Neural progenitor cell (in vitro differentiated cells): ENCODE measurements around the gene RBM43. TPM values are rescaled to one million over a fixed set of nuclear protein-coding genes. Genes with fewer than 3 reads are reported as not detected.
A peak's percentile ranks its signal among the peaks of the same experiment; 100 is the strongest.

ENCODE experiments used
- DNase-seq: peaks from one replicate; pipeline ENCODE4 v3.0.0-alpha.2; 2016; ENCODE audit warnings: low spot score
- H2AFZ ChIP-seq: fragments of 200-600 bp; sonication (generic); replicated peaks from 2 replicates; pipeline ENCODE4 v1.6.1; 2016; ENCODE audit warnings: antibody characterized with exemption
- H3F3A ChIP-seq: fragments of 200-600 bp; sonication (generic); 2 replicates; pipeline ENCODE4 v1.6.1; 2016; ENCODE audit warnings: antibody characterized with exemption, low read depth
- H3K27ac ChIP-seq: fragments of 200-600 bp; sonication (generic); 2 replicates; pipeline ENCODE4 v1.5.1; 2016; ENCODE audit warnings: mild to moderate bottlenecking
- H3K27me3 ChIP-seq: fragments of 200-600 bp; sonication (generic); 2 replicates; pipeline ENCODE4 v1.6.1; 2016; ENCODE audit warnings: mild to moderate bottlenecking, moderate library complexity
- H3K36me3 ChIP-seq: fragments of 200-600 bp; sonication (generic); 2 replicates; pipeline ENCODE4 v1.5.1; 2016
- H3K4me1 ChIP-seq: fragments of 200-600 bp; sonication (generic); 2 replicates; pipeline ENCODE4 v1.6.1; 2016; ENCODE audit warnings: mixed run types
- H3K4me2 ChIP-seq: fragments of 200-600 bp; sonication (generic); 2 replicates; pipeline ENCODE4 v1.6.1; 2016
- H3K4me3 ChIP-seq: fragments of 200-600 bp; sonication (generic); 2 replicates; pipeline ENCODE4 v1.5.1; 2016
- H3K79me2 ChIP-seq: fragments of 200-600 bp; sonication (generic); 2 replicates; pipeline ENCODE4 v1.6.1; 2016; ENCODE audit warnings: low read depth
- H3K9ac ChIP-seq: fragments of 200-600 bp; sonication (generic); 2 replicates; pipeline ENCODE4 v1.6.1; 2016
- H3K9me3 ChIP-seq: fragments of 200-600 bp; sonication (generic); 2 replicates; pipeline ENCODE4 v1.5.1; 2016; ENCODE audit warnings: low read depth
- H4K20me1 ChIP-seq: fragments of 200-600 bp; sonication (generic); 2 replicates; pipeline ENCODE4 v1.6.1; 2016; ENCODE audit warnings: low read depth
- H3K27ac Mint-ChIP-seq: 3 replicates; pipeline ENCODE4 v1.8.0; 2021; ENCODE audit warnings: mixed read lengths
- H3K27me3 Mint-ChIP-seq: 2 replicates; pipeline ENCODE4 v1.8.0; 2022; ENCODE audit warnings: low read depth, mild to moderate bottlenecking, inconsistent platforms, moderate library complexity, mixed read lengths; ENCODE audit not compliant: insufficient read depth
- H3K36me3 Mint-ChIP-seq: 3 replicates; pipeline ENCODE4 v1.8.0; 2021; ENCODE audit warnings: mixed read lengths
- H3K4me1 Mint-ChIP-seq: 3 replicates; pipeline ENCODE4 v1.8.0; 2021; ENCODE audit warnings: mixed read lengths
- H3K4me3 Mint-ChIP-seq: 3 replicates; pipeline ENCODE4 v1.8.0; 2021; ENCODE audit warnings: mild to moderate bottlenecking, moderate library complexity, mixed read lengths
- H3K9me3 Mint-ChIP-seq: 3 replicates; pipeline ENCODE4 v1.8.0; 2020; ENCODE audit warnings: mixed read lengths
- CTCF ChIP-seq: fragments of 200-600 bp; sonication (generic); IDR thresholded peaks from 2 replicates; pipeline ENCODE4 v1.5.1; 2017; ENCODE audit warnings: antibody characterized with exemption, mild to moderate bottlenecking
- EZH2 ChIP-seq: fragments of 200-600 bp; sonication (generic); IDR thresholded peaks from 2 replicates; pipeline ENCODE4 v1.6.1; 2017; ENCODE audit warnings: antibody characterized with exemption, mild to moderate bottlenecking, moderate library complexity
- EZH2phosphoT487 ChIP-seq: fragments of 200-600 bp; sonication (generic); IDR thresholded peaks from 2 replicates; pipeline ENCODE4 v1.6.1; 2017; ENCODE audit warnings: antibody characterized with exemption
- total RNA-seq: library from RNA; depleted of rRNA; stranded (reverse); fragments of >200 nt; gene quantifications from 2 replicates; pipeline ENCODE4 v1.2.3, GENCODE V29; 2015; ENCODE audit warnings: low replicate concordance

Gene RBM43
- total RNA-seq, 1 donor from 2014 or later = 1.1 TPM

- H3K27me3 ChIP-seq = peaks cover 17% of the 10 kb centered on the region
- no peak overlapping the region for H2AFZ ChIP-seq
- H3K4me2 ChIP-seq = no peak overlapping the region
- Mint-ChIP-seq H3K36me3 (no peaks in the 10 kb centered on the region), H3K9me3 (peaks cover 9% of the 10 kb centered on the region), H3K4me1 (no peaks in the 10 kb centered on the region), H3K27me3 (peaks cover 4% of the 10 kb centered on the region), H3K27ac (no peak overlapping the region), H3K4me3 (no peak overlapping the region)
- H4K20me1 ChIP-seq = no peaks in the 10 kb centered on the region
- no peak overlapping the region for H3K27ac ChIP-seq
- H3K4me3 ChIP-seq = no peak overlapping the region
- no peaks in the 10 kb centered on the region for H3K9me3 ChIP-seq
- no peaks in the 10 kb centered on the region for H3K79me2 ChIP-seq
- no peaks in the 10 kb centered on the region for H3F3A ChIP-seq
- TF ChIP-seq EZH2phosphoT487 (no peak), CTCF (no peak), EZH2 (no peak)
- H3K9ac ChIP-seq = no peak overlapping the region
- no peaks in the 10 kb centered on the region for H3K4me1 ChIP-seq
- no peak for DNase-seq
- H3K36me3 ChIP-seq = no peaks in the 10 kb centered on the region
Measured at GRCh38 chr2:151291224-151291623, 29.6 kb upstream of the RBM43 start.

- H3K9ac ChIP-seq = no peak overlapping the region
- peaks cover 9% of the 10 kb centered on the region for H3K9me3 Mint-ChIP-seq
- TF ChIP-seq CTCF = no peak
- TF ChIP-seq EZH2phosphoT487 = no peak
- no peak for TF ChIP-seq EZH2
- H3K4me2 ChIP-seq = peak overlapping the region; percentile 69
- H3K9me3 ChIP-seq = no peaks in the 10 kb centered on the region
- no peaks in the 10 kb centered on the region for H3K79me2 ChIP-seq
- no peak overlapping the region for H3K27ac Mint-ChIP-seq
- H3K4me1 ChIP-seq = no peaks in the 10 kb centered on the region
- no peak overlapping the region for H3K27ac ChIP-seq
- peak overlapping the region; percentile 42 for H3K4me3 ChIP-seq
- H3K27me3 ChIP-seq = peaks cover 17% of the 10 kb centered on the region
- H3K27me3 Mint-ChIP-seq = peaks cover 4% of the 10 kb centered on the region
- no peaks in the 10 kb centered on the region for H3F3A ChIP-seq
- H3K4me1 Mint-ChIP-seq = no peaks in the 10 kb centered on the region
- H2AFZ ChIP-seq = peak overlapping the region; percentile 81
- H4K20me1 ChIP-seq = no peaks in the 10 kb centered on the region
- H3K36me3 ChIP-seq = no peaks in the 10 kb centered on the region
- no peak for DNase-seq
- no peaks in the 10 kb centered on the region for H3K36me3 Mint-ChIP-seq
- H3K4me3 Mint-ChIP-seq = peak overlapping the region; percentile 69
Measured at GRCh38 chr2:151289972-151290866, 28.6 kb upstream of the RBM43 start.

GRCh38 chr2:151287513-151288250 lies 26.0 kb upstream of the RBM43 start:
- H3K9me3 Mint-ChIP-seq = peaks cover 9% of the 10 kb centered on the region
- Histone ChIP-seq H3K9me3 (no peaks in the 10 kb centered on the region), H3K27ac (no peak overlapping the region), H3K27me3 (peaks cover 17% of the 10 kb centered on the region), H3K4me2 (no peak overlapping the region), H3K4me1 (no peaks in the 10 kb centered on the region), H3K4me3 (no peak overlapping the region), H3K79me2 (no peaks in the 10 kb centered on the region), H4K20me1 (no peaks in the 10 kb centered on the region), H3F3A (no peaks in the 10 kb centered on the region), H3K36me3 (no peaks in the 10 kb centered on the region), H3K9ac (no peak overlapping the region), H2AFZ (no peak overlapping the region)
- peaks cover 4% of the 10 kb centered on the region for H3K27me3 Mint-ChIP-seq
- no peaks in the 10 kb centered on the region for H3K36me3 Mint-ChIP-seq
- H3K4me1 Mint-ChIP-seq = no peaks in the 10 kb centered on the region
- TF ChIP-seq CTCF (no peak), EZH2 (no peak), EZH2phosphoT487 (no peak)
- no peak overlapping the region for H3K27ac Mint-ChIP-seq
- DNase-seq = no peak
- no peak overlapping the region for H3K4me3 Mint-ChIP-seq
